ENCODE results near the gene RIMS3. TPM values are rescaled to one million over a fixed set of nuclear protein-coding genes. Genes with fewer than 3 reads are reported as not detected.
"Not testable (repeated sequence)": the region's sequence is repeated elsewhere in the genome, so short reads cannot be mapped to it uniquely, and the experiment has no call there.

The RIMS3 gene
- total RNA-seq, 2 experiments from 2014 or later = 2.1 to 5.3 TPM

DNA sequence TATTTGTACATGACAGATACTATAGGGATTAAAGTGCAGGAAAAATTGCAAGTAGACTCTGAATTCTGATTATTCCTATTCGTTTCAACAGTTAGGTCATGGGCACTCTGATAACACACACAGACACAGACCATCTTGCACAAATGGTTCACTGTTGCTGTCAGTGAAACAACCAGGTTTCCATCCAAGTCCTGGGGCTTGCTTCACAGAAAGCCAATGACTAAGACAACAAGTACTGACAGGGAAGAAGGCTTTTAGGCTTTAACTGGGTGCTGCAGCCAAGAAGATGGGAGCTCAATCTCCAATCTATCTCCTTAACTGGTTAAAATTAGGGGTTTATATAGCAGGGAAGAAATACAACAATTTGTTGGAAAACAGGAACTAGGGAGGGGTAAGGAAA lies 57.6 kb downstream of the RIMS3 start:
- CTCF ChIA-PET = interaction anchor here (1.5 kb wide), 1 partner anchor 19 kb away, joined by 4 read pairs; no protein-coding TSS in a partner anchor
- Mint-ChIP-seq H3K4me1 (no peaks in the 10 kb centered on the region), H3K9me3 (ENCODE audit: low read depth) (no peaks in the 10 kb centered on the region), H3K27ac (no peak overlapping the region), H3K4me3 (no peak overlapping the region), H3K27me3 (peaks cover 5% of the 10 kb centered on the region), H3K36me3 (no peaks in the 10 kb centered on the region)
- no peak for DNase-seq
- ATAC-seq = no peak

DNA sequence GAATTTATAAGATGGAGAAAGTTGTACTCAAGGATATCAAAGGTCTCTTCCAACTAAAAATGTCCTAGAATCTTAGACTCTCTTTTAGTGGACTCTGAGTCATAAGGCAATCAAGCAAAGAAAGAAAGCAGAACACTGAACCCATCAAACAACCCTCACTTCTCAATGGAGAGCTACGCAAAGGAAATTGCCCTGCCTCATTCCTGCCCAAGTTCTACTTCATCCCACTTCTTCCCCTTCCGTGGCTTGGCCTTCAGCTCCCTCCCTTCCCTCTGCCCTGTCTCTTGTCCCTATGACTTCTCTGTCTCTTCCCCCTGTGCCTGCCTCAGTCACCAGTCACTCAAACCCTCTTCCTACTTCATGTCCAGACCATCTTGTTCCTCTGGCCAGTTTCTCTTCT lies 58.5 kb downstream of the RIMS3 start:
- CTCF ChIA-PET = interaction anchor here (1.5 kb wide), 1 partner anchor 20 kb away, joined by 4 read pairs; no protein-coding TSS in a partner anchor
- H3K27ac Mint-ChIP-seq = no peak overlapping the region
- DNase-seq (no peak), ATAC-seq (no peak)
- H3K9me3 Mint-ChIP-seq (ENCODE audit: low read depth) = no peaks in the 10 kb centered on the region
- H3K27me3 Mint-ChIP-seq = peaks cover 9% of the 10 kb centered on the region
- no peaks in the 10 kb centered on the region for H3K4me1 Mint-ChIP-seq
- H3K4me3 Mint-ChIP-seq = no peak overlapping the region
- no peaks in the 10 kb centered on the region for H3K36me3 Mint-ChIP-seq

DNA sequence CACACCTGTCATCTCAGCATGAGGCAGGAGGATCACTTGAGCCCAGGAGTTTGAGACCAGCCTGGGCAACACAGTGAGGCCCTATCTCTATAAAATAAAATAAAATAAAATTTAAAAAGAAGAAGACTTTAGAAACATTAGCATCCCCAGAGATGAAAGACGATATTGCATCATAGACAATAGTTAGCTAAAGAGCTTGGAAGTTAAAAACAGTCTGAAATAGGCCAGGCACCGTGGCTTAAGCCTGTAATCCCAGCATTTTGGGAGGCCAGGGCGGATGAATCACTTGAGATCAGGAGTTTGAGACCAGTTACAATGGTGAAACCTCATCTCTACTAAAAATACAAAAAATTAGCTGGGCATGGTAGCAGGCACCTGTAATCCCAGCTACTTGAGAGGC lies 59.3 kb downstream of the RIMS3 start:
- no peaks in the 10 kb centered on the region for H3K9me3 Mint-ChIP-seq (ENCODE audit: low read depth)
- no peak overlapping the region for H3K4me3 Mint-ChIP-seq
- CTCF ChIA-PET = interaction anchor here (1.1 kb wide), 1 partner anchor 250 kb away, joined by 3 read pairs; no protein-coding TSS in a partner anchor
- ATAC-seq (no peak), DNase-seq (no peak)
- no peaks in the 10 kb centered on the region for H3K4me1 Mint-ChIP-seq
- H3K27me3 Mint-ChIP-seq = peaks cover 11% of the 10 kb centered on the region
- no peak overlapping the region for H3K27ac Mint-ChIP-seq
- no peaks in the 10 kb centered on the region for H3K36me3 Mint-ChIP-seq

DNA sequence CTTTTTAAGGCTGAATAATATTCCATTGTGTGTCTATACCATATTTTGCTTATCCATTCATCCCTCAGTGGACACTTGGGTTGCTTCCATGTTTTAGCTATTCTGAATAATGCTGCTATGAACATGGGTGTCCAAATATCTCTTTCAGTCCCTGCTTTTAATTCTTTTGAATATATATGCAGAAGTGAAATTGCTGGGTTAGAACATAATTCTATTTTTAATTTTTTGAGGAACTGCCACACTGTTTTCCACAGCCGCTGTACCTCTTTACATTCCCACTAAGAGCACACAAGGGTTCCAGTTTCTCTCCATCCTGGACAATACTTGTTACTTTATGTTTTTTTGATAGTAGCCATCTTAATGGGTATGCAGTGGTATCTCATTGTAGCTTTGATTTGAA lies 65.6 kb downstream of the RIMS3 start:
- CTCF ChIA-PET = interaction anchor here (0.5 kb wide), 1 partner anchor 653 kb away, joined by 3 read pairs; no protein-coding TSS in a partner anchor
- H3K27me3 Mint-ChIP-seq = peaks cover 34% of the 10 kb centered on the region
- no peaks in the 10 kb centered on the region for H3K36me3 Mint-ChIP-seq

DNA sequence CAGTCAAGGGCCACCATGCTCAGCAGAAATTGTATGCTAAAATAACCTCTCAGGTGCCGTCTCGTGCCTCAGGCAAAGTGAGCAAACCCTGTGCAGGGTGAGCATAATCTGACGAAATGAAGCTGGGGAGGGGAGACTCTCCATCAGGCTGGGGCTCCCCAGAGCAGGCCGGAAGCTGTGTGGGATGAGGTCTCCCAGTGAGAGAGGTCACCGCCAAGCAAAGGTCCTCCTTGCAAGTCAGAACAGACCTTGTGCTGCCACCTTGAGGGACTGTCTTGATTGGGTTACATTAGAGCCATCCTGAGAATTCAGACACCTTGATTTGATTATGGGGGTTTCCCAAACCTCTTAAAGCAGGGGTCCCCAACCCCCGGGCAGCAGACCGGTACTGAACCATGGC lies 69.9 kb downstream of the RIMS3 start:
- H3K9me3 Mint-ChIP-seq (ENCODE audit: low read depth) = no peaks in the 10 kb centered on the region

More for the DNA sequence above, 65.6 kb downstream of the RIMS3 start:
- Mint-ChIP-seq H3K4me1 (no peaks in the 10 kb centered on the region), H3K4me3 (no peak overlapping the region), H3K9me3 (ENCODE audit: low read depth) (no peaks in the 10 kb centered on the region), H3K27ac (no peak overlapping the region)
- no peak for DNase-seq
- no peak for ATAC-seq

DNA sequence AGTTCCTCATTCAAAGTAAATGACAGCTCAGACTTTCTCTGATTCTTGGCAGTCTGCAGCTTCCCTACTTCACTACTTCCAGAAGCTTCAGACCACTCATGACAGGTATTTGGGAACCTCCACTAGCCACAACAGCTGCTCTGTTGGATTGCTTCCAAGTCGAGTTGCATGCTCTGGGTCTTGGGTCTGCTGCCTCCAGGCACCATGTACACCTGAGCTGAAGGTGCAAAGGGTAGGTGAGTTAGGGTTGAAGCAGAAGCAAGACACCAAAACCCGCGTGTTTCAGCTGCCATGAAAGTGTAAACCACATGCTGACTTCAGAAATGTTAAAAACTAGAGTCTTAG lies 71.3 kb downstream of the RIMS3 start:
- H3K9me3 Mint-ChIP-seq (ENCODE audit: low read depth) = no peaks in the 10 kb centered on the region
- no peak overlapping the region for H3K4me3 Mint-ChIP-seq
- H3K36me3 Mint-ChIP-seq = no peaks in the 10 kb centered on the region
- no peak for ATAC-seq
- no peak for DNase-seq
- CTCF ChIA-PET = interaction anchor here (0.7 to 2.1 kb wide), 6 partner anchors 16 to 355 kb away, joined by 3 to 4 read pairs (median 4); no protein-coding TSS in a partner anchor
- H3K27ac Mint-ChIP-seq = no peak overlapping the region
- peaks cover 24% of the 10 kb centered on the region for H3K27me3 Mint-ChIP-seq
- peaks cover 14% of the 10 kb centered on the region for H3K4me1 Mint-ChIP-seq

More for the DNA sequence above, 69.9 kb downstream of the RIMS3 start:
- H3K4me3 Mint-ChIP-seq = no peak overlapping the region
- no peak for DNase-seq
- H3K27me3 Mint-ChIP-seq = peaks cover 31% of the 10 kb centered on the region
- H3K4me1 Mint-ChIP-seq = peaks cover 14% of the 10 kb centered on the region
- CTCF ChIA-PET = interaction anchor here (0.7 kb wide), 1 partner anchor 463 kb away, joined by 3 read pairs; no protein-coding TSS in a partner anchor
- H3K36me3 Mint-ChIP-seq = no peaks in the 10 kb centered on the region
- H3K27ac Mint-ChIP-seq = no peak overlapping the region
- no peak for ATAC-seq

DNA sequence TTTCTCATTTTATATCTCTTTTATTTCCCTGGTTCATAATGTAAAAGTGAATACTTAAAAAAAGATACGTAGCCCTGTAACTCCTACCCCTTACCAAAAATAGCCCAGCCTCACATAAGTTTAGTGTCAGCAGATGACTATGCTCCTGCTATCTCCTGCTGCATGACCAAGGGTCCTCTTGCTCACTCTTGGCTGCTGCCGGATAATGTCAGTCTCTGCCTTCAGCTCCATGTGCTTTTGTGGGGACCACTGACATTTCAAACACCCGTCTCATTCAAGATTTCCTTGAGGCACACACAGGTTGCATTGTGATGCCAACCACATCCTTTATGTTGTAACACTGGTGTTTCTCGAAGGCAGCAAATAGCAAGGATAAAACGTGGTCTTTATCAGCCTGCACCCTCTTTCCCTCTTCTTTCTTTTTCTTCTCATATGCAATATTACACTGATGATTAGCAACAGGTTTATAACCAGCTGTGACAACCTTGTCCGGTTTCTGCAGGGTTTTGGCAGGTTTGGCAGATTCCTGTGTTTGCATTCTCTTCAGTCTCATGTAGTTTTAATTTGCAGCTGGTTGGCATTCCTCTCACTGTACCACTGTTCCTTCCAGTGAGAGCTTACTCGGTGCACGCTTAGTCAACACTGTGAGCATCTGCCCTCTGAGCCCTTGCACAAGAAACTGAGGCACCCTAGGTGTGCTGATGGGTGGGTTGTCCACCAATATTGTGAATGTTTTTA lies 71.9 kb downstream of the RIMS3 start:
- CTCF ChIA-PET = interaction anchor here (0.7 to 2.1 kb wide), 6 partner anchors 17 to 355 kb away, joined by 3 to 4 read pairs (median 4); no protein-coding TSS in a partner anchor
- Mint-ChIP-seq H3K36me3 (no peaks in the 10 kb centered on the region), H3K4me1 (peaks cover 14% of the 10 kb centered on the region), H3K27me3 (peaks cover 21% of the 10 kb centered on the region), H3K9me3 (ENCODE audit: low read depth) (no peaks in the 10 kb centered on the region), H3K27ac (no peak overlapping the region), H3K4me3 (no peak overlapping the region)
- ATAC-seq (no peak), DNase-seq (no peak)

DNA sequence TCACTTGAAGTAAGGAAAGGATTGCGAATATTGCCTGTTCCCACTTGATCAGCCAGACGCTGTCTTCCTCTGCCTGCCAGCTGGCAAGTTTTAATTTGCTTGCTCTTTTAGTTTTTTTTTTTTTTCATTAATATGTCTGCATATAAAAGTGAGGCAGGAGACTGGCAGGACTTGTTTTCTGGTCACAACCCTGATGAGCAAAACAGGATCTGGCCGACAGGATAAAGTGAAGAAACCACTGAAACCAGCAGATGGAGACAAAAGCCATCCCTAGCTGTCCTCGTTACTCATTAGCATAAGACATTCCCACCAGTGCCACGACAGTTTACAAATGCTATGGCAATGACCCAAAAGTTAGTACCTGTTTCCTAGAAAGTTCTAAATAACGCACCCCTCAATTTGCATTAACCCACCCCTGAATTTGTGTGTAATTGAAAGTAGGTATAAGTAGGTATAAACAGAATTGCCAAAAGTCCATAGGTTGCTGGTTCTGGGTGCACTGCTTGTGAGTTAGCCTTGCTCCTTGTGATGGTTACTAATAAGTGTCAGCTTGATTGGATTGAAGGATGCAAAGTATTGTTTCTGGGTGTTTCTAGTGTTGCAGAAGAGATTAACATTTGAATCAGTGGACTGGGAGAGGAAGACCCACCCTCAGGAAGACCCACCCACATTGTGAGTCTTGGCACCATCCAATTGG lies 73.2 kb downstream of the RIMS3 start:
- Mint-ChIP-seq H3K4me3 (no peak overlapping the region), H3K27ac (no peak overlapping the region), H3K27me3 (peaks cover 18% of the 10 kb centered on the region), H3K36me3 (no peaks in the 10 kb centered on the region), H3K4me1 (peaks cover 14% of the 10 kb centered on the region), H3K9me3 (ENCODE audit: low read depth) (no peaks in the 10 kb centered on the region)
- ATAC-seq (peak; percentile 45), DNase-seq (peak; percentile 44)
- CTCF ChIA-PET = interaction anchor here (0.7 to 2.1 kb wide), 4 partner anchors 48 to 452 kb away, joined by 3 to 4 read pairs (median 3); partner anchors contain the start of gene ZNF684

DNA sequence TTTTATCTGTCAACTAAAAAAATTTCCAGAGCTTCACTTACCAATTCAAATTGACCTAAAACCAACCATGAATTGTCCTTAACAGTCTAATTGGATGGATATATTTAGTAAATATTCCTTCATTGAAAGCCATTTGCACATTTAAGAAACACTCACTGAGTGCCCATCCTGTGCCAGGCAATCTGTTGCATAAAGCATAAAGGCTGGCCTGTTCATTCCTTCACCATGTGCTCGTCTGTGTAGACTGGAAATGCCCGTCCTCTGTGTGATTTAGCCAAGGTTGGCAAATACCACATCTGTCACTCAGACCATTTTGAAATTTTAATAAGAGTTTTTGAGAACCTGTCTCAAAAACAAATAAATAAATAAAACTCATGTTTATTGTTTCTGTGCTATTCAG lies 76.9 kb downstream of the RIMS3 start:
- Mint-ChIP-seq H3K27ac (no peak overlapping the region), H3K36me3 (peaks cover 1% of the 10 kb centered on the region), H3K27me3 (peaks cover 27% of the 10 kb centered on the region), H3K4me3 (no peak overlapping the region), H3K9me3 (ENCODE audit: low read depth) (no peaks in the 10 kb centered on the region), H3K4me1 (peaks cover 14% of the 10 kb centered on the region)
- ATAC-seq = no peak
- CTCF ChIA-PET = interaction anchor here (1.1 to 1.2 kb wide), 2 partner anchors 142 to 360 kb away, joined by 3 to 4 read pairs; no protein-coding TSS in a partner anchor
- no peak for DNase-seq

DNA sequence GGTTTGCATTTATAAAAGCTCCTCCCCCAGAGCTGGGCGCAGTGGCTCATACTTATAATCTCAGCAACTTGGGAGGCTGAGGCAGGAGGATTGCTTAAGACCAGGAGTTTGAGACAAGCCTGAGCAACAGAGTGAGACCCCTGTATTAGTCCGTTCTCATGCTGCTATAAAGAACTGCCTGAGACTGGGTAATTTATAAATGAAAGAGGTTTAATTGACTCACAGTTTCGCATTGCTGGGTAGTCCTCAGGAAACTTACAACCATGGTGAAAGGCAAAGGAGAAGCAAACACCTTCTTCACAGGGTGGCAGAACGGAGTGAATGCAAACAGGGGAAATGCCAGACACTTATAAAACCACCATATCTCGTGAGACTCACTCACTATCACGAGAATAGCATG lies 81.5 kb downstream of the RIMS3 start:
- CTCF ChIA-PET = no interaction called here
- no peak for ATAC-seq
- DNase-seq = no peak
- H3K27ac Mint-ChIP-seq = no peak overlapping the region
- peaks cover 18% of the 10 kb centered on the region for H3K27me3 Mint-ChIP-seq
- H3K9me3 Mint-ChIP-seq (ENCODE audit: low read depth) = no peaks in the 10 kb centered on the region
- H3K4me1 Mint-ChIP-seq = peaks cover 16% of the 10 kb centered on the region
- H3K4me3 Mint-ChIP-seq = no peak overlapping the region
- peaks cover 1% of the 10 kb centered on the region for H3K36me3 Mint-ChIP-seq

DNA sequence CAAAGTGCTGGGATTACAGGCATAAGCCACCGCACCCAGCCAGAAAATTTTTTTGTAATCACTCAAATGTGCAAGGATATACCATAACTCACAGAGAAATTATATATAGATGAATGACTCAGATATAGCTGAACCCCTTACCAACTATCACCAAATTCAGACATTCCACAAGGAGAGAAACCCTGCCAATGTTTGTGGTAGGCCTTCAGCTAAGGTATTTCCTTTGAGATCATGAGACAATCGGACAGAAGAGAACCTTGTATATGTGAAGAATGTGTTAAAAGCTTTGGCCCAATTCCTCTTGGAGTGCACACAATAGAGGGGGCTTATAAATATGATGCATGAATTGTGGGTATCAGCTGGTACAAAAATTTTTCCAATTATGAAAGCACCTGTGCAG lies 83.4 kb downstream of the RIMS3 start:
- peaks cover 19% of the 10 kb centered on the region for H3K27me3 Mint-ChIP-seq
- H3K4me1 Mint-ChIP-seq = peaks cover 16% of the 10 kb centered on the region
- CTCF ChIA-PET = no interaction called here
- no peak overlapping the region for H3K27ac Mint-ChIP-seq
- ATAC-seq (no peak), DNase-seq (no peak)
- no peak overlapping the region for H3K4me3 Mint-ChIP-seq
- H3K9me3 Mint-ChIP-seq (ENCODE audit: low read depth) = no peaks in the 10 kb centered on the region
- H3K36me3 Mint-ChIP-seq = peaks cover 3% of the 10 kb centered on the region

DNA sequence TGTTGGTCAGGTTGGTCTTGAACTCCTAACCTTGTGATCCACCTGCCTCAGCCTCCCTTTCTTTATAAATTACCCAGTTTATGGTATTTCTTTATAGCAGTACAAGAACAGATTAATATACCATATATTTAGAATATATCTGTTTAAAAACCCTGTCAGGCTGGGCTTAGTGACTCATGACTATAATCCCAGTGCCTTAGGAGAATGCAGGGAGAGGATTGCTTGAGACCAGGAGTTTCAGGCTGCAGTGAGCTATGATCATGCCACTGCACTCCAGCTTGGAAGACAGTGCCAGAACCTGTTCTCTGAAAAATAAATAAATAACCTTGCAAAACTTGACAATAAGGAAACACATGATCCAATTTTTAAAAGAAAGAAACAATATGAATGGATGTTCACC lies 90.1 kb downstream of the RIMS3 start:
- CTCF ChIA-PET = no interaction called here
- H3K4me1 Mint-ChIP-seq = no peaks in the 10 kb centered on the region
- peaks cover 13% of the 10 kb centered on the region for H3K27me3 Mint-ChIP-seq
- DNase-seq = no peak
- no peak overlapping the region for H3K4me3 Mint-ChIP-seq
- H3K27ac Mint-ChIP-seq = no peak overlapping the region
- ATAC-seq = no peak
- H3K36me3 Mint-ChIP-seq = peaks cover 2% of the 10 kb centered on the region
- H3K9me3 Mint-ChIP-seq (ENCODE audit: low read depth) = peaks cover 3% of the 10 kb centered on the region

DNA sequence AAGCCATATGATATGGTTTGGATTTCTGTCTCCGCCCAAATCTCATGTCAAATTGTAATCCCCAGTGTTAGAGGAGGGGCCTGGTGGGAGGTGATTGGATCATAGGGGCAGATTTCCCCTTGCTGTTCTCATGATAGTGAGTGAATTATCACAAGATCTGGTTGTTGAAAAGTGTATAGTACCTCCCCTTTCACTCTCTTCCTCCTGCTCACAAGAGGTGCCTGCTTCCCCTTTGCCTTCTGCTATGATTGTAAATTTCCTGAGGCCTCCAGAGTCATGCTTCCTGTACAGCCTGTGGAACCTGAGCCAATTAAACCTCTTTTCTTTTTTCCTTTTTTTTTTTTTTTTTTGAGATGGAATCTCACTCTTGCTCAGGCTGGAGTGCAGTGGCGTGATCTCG lies 90.7 kb downstream of the RIMS3 start:
- H3K36me3 Mint-ChIP-seq; H3K27ac Mint-ChIP-seq; H3K4me1 Mint-ChIP-seq; ATAC-seq; H3K4me3 Mint-ChIP-seq; CTCF ChIA-PET; H3K9me3 Mint-ChIP-seq (ENCODE audit: low read depth); DNase-seq: not testable (repeated sequence)
- peaks cover 13% of the 10 kb centered on the region for H3K27me3 Mint-ChIP-seq
